Measurements from ENCODE around the gene SCN5A. TPM values are rescaled to one million over a fixed set of nuclear protein-coding genes. Genes with fewer than 3 reads are reported as not detected.

The SCN5A gene
- polyA plus RNA-seq, 1 of the 3 experiments (the other 2 are of a cell fraction), result 0.18 TPM

- H3K27me3 ChIP-seq (ENCODE audit: insufficient read depth), result no peaks in the 10 kb centered on the region
- peaks cover 0 to 15% of the 10 kb centered on the region in 2 experiments; a peak in 1 of 4 replicates for H3K4me1 ChIP-seq (ENCODE audit: control insufficient read depth in 1 of 2, insufficient read depth in 2 of 2, low read depth in 1 of 2, low read length in 1 of 2)
- H3K9me2 ChIP-seq, result no peaks in the 10 kb centered on the region
- ChIA-PET POLR2A (no interaction called here), CTCF (interaction anchor here (1.1 to 2.7 kb wide), 2 partner anchors 43 to 83 kb away, joined by 4 to 20 read pairs; no protein-coding TSS in a partner anchor)
- no peak overlapping the region for H3K4me3 ChIP-seq (ENCODE audit: low read depth in 2 of 2, low read length in 1 of 2)
- H2AFZ ChIP-seq (ENCODE audit: low read depth), result no peak overlapping the region
- no peaks in the 10 kb centered on the region for H3K9me3 ChIP-seq
- H3F3A ChIP-seq (replicated peaks; ENCODE audit: insufficient read depth), result no peaks in the 10 kb centered on the region
- no peaks in the 10 kb centered on the region for H3K79me2 ChIP-seq (ENCODE audit: insufficient read depth)
- H3K4me2 ChIP-seq, result no peak overlapping the region
- TF ChIP-seq MEF2A (IDR thresholded peaks at IDR 0.05; ENCODE audit: borderline replicate concordance, low read depth), result no peak
- TF ChIP-seq RAD21 (IDR thresholded peaks at IDR 0.05; ENCODE audit: low read length), result no peak
- TF ChIP-seq EZH2phosphoT487 (IDR thresholded peaks at IDR 0.05; ENCODE audit: borderline replicate concordance, low read depth), result no peak
- TF ChIP-seq JUND (IDR thresholded peaks at IDR 0.05), result no peak
- TF ChIP-seq GABPA (IDR thresholded peaks at IDR 0.05; ENCODE audit: low read depth), result no peak
- no peak for TF ChIP-seq NRF1 (IDR thresholded peaks at IDR 0.05; ENCODE audit: low read depth, low read length)
- no peak for TF ChIP-seq TCF12 (IDR thresholded peaks at IDR 0.05)
- no peak for TF ChIP-seq ZBTB33 (IDR thresholded peaks at IDR 0.05; ENCODE audit: borderline replicate concordance, low read depth)
- TF ChIP-seq, protein P1, sequence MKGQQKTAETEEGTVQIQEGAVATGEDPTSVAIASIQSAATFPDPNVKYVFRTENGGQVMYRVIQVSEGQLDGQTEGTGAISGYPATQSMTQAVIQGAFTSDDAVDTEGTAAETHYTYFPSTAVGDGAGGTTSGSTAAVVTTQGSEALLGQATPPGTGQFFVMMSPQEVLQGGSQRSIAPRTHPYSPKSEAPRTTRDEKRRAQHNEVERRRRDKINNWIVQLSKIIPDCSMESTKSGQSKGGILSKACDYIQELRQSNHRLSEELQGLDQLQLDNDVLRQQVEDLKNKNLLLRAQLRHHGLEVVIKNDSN (IDR thresholded peaks at IDR 0.05; ENCODE audit: borderline replicate concordance, low read depth), result no peak
- no peak for TF ChIP-seq FOXJ3 (CRISPR knock-in tag; IDR thresholded peaks at IDR 0.05)
- no peak for TF ChIP-seq GATA2 (CRISPR knock-in tag; IDR thresholded peaks at IDR 0.05)
- TF ChIP-seq YY1 (IDR thresholded peaks at IDR 0.05; ENCODE audit: low read depth), result no peak
- TF ChIP-seq, protein P2, sequence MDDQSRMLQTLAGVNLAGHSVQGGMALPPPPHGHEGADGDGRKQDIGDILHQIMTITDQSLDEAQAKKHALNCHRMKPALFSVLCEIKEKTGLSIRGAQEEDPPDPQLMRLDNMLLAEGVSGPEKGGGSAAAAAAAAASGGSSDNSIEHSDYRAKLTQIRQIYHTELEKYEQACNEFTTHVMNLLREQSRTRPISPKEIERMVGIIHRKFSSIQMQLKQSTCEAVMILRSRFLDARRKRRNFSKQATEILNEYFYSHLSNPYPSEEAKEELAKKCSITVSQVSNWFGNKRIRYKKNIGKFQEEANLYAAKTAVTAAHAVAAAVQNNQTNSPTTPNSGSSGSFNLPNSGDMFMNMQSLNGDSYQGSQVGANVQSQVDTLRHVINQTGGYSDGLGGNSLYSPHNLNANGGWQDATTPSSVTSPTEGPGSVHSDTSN (IDR thresholded peaks at IDR 0.05), result no peak
- TF ChIP-seq TAF1 (IDR thresholded peaks at IDR 0.05; ENCODE audit: borderline replicate concordance, low read depth, low read length), result no peak
- TF ChIP-seq CHD2 (IDR thresholded peaks at IDR 0.05; ENCODE audit: low read length, partially characterized antibody), result no peak
- no peak for TF ChIP-seq NFIC (IDR thresholded peaks at IDR 0.05; ENCODE audit: borderline replicate concordance)
- no peak for TF ChIP-seq RXRA (IDR thresholded peaks at IDR 0.05; ENCODE audit: borderline replicate concordance, low read depth)
- no peak for TF ChIP-seq TEAD4 (IDR thresholded peaks at IDR 0.05; ENCODE audit: borderline replicate concordance, insufficient read depth)
- TF ChIP-seq RFX5 (IDR thresholded peaks at IDR 0.05; ENCODE audit: low read length), result no peak
- no peak for TF ChIP-seq CTCF (IDR thresholded peaks at IDR 0.05)
- no peak for DNase-seq
- H4K20me1 ChIP-seq (ENCODE audit: insufficient read depth), result no peaks in the 10 kb centered on the region
- no peaks in the 10 kb centered on the region for H3K36me3 ChIP-seq (replicated peaks in 1 of 2; ENCODE audit: control insufficient read depth in 1 of 2, insufficient read depth in 2 of 2, low read length in 1 of 2)
- H3K27ac ChIP-seq (ENCODE audit: low read depth in 2 of 2, low read length in 1 of 2), result no peak overlapping the region
- H3K9ac ChIP-seq, result no peak overlapping the region
- WGBS (ENCODE audit: low lambda C conversion rate), result 58% methylated on average over 3 of the region's 6 CpGs
These were observed 45.2 kb downstream of the SCN5A start for GRCh38 chr3:38604246-38604645.

Measured in SK-N-SH (cell line).